NCI-H2171 (cell line): ENCODE results near the gene HABP4.

ENCODE experiments used
- DNase-seq: peaks from one replicate; lab custom pipeline; 2025; lab: John Stamatoyannopoulos, UW

HABP4 gene

GRCh38 chr9:96522366-96522765 lies 72.4 kb downstream of the HABP4 start:
- no peak for DNase-seq

- no peak for DNase-seq
Measured at GRCh38 chr9:96523374-96523773, 73.4 kb downstream of the HABP4 start.

GRCh38 chr9:96524045-96524444 lies 74.1 kb downstream of the HABP4 start:
- DNase-seq, result no peak

GRCh38 chr9:96524764-96525163 lies 74.8 kb downstream of the HABP4 start:
- DNase-seq, result no peak

GRCh38 chr9:96532173-96532572 lies 82.2 kb downstream of the HABP4 start:
- no peak for DNase-seq

GRCh38 chr9:96540106-96540505 lies 90.1 kb downstream of the HABP4 start:
- no peak for DNase-seq
